Cardiac fibroblast (primary cell): ENCODE data around the gene TTLL8.

Experiments
- DNase-seq, 2 donors: peaks; one replicate each; pipeline versions ENCODE4 v3.0.0 to v3.0.0-alpha.2; 2010; ENCODE audit warnings: low read depth in 2 of 2
- H3K4me3 ChIP-seq, 2 donors: replicated peaks in 1 of 2; 1 replicate in 1 of 2; 2 replicates in 1 of 2; pipeline ENCODE4 v1.5.1; 2011; ENCODE audit warnings: low read depth in 2 of 2, low read length in 2 of 2, mild to moderate bottlenecking in 2 of 2, moderate library complexity in 1 of 2
- TF ChIP-seq, protein P1 (sequence below): IDR thresholded peaks from one replicate; pipeline ENCODE4 v1.5.1; 2011; ENCODE audit warnings: low read depth, mild to moderate bottlenecking, low read length, inconsistent platforms

Gene TTLL8

DNA sequence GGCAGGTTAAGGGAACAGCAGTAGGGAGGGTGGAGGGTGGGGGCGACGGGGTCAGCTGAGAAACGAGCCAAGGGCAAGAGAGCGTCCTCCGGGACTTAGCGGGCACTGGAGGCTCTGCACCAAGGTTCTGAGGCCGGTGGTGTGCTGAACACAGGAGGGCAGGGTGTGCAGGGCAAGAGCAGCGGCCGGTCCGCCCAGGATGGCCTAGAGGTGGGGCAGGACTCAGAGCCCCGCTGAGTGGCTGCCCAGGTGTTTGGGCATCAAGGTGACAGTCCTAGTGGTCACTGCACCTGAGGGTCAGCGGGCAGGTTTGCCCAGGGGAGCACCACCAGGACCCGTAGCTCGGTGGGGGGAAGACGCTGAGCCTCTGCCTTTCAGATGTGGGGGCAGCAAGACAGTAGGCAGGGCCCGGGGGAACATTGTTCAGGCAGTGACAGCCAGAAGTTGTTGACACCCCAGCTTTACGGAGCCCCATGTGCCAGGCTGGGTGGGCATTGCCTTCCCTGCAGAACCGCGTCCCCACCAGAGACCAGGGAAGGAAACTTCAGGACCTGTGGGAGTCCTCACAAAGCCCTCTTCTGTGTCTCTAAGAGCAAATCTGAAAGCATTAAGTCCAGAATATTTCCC is 4.5 kb upstream of the TTLL8 start:
- H3K4me3 ChIP-seq, result no peak overlapping the region
- DNase-seq, result no peak
- TF ChIP-seq, protein P1, sequence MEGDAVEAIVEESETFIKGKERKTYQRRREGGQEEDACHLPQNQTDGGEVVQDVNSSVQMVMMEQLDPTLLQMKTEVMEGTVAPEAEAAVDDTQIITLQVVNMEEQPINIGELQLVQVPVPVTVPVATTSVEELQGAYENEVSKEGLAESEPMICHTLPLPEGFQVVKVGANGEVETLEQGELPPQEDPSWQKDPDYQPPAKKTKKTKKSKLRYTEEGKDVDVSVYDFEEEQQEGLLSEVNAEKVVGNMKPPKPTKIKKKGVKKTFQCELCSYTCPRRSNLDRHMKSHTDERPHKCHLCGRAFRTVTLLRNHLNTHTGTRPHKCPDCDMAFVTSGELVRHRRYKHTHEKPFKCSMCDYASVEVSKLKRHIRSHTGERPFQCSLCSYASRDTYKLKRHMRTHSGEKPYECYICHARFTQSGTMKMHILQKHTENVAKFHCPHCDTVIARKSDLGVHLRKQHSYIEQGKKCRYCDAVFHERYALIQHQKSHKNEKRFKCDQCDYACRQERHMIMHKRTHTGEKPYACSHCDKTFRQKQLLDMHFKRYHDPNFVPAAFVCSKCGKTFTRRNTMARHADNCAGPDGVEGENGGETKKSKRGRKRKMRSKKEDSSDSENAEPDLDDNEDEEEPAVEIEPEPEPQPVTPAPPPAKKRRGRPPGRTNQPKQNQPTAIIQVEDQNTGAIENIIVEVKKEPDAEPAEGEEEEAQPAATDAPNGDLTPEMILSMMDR, result no peak

DNA sequence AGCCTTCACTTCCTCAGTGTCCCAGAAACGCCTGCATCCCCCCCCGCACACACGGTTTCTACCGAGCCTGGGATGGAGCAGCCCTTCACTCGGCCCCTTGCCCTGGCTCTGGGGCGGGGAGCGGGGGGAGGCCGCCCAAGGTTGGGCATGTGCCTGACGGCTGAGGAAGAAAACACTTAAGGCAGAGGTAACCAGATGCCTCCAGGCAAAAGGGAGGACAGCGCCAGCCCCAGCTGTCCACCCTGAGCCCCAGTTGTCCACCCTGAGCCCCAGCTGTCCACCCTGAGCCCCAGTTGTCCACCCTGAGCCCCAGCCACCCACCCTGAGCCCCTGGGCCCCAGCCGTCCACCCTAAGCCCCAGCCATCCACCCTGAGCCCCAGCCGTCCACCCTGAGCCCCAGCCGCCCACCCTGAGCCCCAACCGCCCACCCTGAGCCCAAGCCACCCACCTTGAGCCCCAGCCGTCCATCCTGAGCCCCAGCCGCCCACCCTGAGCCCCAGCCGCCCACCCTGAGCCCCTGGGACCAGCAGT is 3.8 kb upstream of the TTLL8 start:
- no peak for DNase-seq
- no peak overlapping the region for H3K4me3 ChIP-seq
- TF ChIP-seq, protein P1, result no peak

DNA sequence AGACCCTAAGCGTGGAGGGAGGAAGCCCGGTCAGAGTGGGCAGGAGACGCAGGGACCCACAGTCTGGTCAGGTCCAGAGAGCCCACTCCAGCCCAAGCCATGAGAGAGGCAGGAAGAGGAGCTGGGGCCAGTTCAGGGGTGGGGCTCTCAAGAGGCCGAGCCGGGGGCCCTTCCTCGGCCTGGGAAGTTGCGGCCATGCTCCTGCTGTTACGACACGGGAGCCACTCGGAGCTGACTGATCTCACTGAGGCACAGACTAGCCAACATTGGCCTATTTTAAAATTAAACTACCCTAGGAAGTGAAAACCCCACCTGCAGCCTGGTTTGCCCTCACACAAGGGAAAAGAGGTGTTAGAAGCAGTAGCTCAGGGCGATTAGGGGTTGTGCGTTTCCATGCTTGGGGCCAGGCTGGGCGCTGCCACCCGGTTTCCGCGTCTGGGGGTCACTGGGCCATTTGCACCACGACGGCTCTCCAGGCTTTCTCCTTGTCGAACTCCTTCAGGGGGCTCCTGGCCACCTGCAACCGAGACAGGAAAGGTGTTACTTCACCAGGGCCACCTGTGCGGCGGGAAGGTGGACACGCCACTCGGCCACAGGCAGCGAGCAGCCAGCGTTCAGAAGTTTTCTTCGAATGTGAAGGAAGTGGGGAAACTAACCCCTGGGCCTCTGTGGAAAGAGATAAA is 3.2 kb upstream of the TTLL8 start:
- DNase-seq, result no peak

GRCh38 chr22:50060441-50061140 is 2.5 kb upstream of the TTLL8 start:
- DNase-seq, result no peak
- TF ChIP-seq, protein P1, result no peak
- H3K4me3 ChIP-seq, result no peak overlapping the region

More for the DNA sequence above, 3.2 kb upstream of the TTLL8 start:
- H3K4me3 ChIP-seq, result no peak overlapping the region
- TF ChIP-seq, protein P1, result no peak

DNA sequence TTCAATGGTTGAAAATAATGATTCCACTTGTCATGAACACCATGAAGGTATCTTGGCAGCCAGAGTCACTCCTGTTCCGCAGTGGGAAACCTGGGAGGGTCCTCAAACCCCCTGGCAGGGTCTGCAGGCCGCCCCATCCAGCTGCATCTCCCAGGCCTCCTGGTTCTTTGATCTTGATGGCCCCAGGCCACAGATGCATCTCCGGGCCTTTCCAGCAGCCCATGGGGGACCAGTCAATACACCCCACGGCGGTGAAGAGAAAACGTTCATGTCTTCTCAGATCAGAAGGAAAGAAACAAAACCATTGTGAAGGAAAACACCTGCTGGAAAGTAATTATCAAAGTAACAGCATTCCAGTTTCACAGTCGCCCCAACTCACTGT is 1.8 kb upstream of the TTLL8 start:
- H3K4me3 ChIP-seq, result no peak overlapping the region
- TF ChIP-seq, protein P1, result no peak
- DNase-seq, result no peak

DNA sequence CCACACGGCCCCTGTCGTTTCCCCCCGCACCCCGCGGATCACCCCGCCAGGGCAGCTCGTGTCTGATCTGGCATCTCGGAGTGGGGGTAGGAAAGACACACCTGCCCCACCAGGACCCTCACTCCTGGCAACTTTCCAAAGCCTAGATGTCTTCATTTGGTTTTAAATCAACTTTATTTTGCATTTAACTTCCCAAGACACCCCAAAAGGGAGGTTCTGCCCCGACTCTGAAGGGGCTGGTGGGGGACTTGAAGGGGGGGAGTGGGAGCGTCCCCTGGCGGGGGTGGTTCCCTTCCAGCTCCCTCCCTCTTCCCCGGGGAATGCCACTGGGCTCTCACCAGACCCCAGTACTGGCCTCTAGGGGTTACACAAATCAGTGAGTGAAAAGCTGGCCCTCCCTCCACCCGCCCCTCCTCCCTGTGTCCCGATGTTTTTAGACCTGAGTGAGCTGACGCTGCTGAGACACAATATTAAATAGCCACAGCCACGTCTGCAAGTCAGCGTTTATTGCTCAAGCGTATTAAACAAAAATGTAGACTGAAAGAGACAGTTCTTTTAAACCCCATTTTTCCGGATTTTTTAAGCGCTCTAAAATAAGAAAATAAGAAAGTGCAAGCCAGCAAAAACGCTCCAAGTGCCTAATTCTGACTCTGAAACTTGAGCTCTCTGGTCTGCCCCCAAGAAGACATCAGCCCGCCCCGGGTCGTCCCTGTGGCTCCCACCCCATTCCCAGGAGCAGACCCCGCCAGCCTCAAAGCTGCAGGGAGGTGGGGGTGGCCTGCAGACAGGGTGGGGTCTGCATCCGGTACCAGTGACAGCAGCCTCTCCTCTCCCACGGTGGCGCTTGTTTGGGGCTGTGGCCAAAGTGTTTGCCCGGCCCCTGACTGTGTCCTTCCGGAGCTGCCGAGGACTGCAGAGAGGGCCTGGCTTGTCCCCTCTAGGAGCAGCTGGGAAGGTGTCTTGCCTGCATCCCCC is 1.1 kb upstream of the TTLL8 start:
- H3K4me3 ChIP-seq, result no peak overlapping the region
- TF ChIP-seq, protein P1, result peak; percentile 4

More for the DNA sequence above, 1.1 kb upstream of the TTLL8 start:
- DNase-seq, result peak; percentile 40 to 58
